ENCODE data around the gene SMAGP.

Gene SMAGP

DNA sequence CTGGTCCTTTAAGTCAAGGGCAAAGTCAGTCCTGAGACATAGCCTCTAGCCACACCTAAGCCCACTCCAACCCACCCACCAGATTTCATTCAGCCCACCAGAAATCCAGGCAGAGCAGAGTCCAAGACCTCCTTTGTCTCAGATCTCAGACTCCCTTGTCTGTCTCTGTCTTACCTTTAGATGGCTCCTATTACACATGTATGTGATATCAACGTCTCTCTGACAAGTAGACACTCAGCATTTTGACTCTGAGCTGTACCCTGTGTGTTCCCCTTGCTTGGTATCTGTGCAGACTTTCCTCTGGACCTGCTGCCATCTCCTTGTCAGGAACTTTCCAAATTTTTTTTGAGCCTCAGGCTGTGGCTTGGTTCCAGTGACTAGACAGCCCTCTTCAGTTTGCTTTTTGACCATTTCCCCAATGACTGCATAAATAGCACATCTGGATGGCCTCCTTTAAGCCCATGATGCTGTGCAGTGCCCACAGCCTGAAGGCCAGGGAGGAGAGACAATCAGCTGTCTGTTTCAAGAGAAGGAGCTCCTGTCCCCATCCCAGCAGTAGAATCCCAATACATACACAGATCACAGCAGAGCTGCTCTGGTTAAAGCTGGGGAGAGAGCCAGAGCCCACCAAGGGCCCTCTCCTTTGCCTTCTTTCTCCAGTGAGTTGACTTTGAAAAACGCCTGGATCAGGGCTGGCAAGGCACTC lies 59.4 kb downstream of the SMAGP start:
- Histone ChIP-seq H3K27ac (ENCODE audit: poor library complexity, severe bottlenecking) (no peak overlapping the region), H3K27me3 (ENCODE audit: insufficient read depth, poor library complexity, severe bottlenecking) (no peaks in the 10 kb centered on the region), H3K4me3 (ENCODE audit: severe bottlenecking) (no peak overlapping the region), H3K9me3 (ENCODE audit: severe bottlenecking) (no peaks in the 10 kb centered on the region), H3K36me3 (ENCODE audit: low read depth) (no peaks in the 10 kb centered on the region), H3K4me1 (ENCODE audit: insufficient read depth, poor library complexity, severe bottlenecking) (no peaks in the 10 kb centered on the region)
- TF ChIP-seq, protein P1, sequence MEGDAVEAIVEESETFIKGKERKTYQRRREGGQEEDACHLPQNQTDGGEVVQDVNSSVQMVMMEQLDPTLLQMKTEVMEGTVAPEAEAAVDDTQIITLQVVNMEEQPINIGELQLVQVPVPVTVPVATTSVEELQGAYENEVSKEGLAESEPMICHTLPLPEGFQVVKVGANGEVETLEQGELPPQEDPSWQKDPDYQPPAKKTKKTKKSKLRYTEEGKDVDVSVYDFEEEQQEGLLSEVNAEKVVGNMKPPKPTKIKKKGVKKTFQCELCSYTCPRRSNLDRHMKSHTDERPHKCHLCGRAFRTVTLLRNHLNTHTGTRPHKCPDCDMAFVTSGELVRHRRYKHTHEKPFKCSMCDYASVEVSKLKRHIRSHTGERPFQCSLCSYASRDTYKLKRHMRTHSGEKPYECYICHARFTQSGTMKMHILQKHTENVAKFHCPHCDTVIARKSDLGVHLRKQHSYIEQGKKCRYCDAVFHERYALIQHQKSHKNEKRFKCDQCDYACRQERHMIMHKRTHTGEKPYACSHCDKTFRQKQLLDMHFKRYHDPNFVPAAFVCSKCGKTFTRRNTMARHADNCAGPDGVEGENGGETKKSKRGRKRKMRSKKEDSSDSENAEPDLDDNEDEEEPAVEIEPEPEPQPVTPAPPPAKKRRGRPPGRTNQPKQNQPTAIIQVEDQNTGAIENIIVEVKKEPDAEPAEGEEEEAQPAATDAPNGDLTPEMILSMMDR (IDR thresholded peaks at IDR 0.05; ENCODE audit: poor library complexity, severe bottlenecking) = no peak
- peak; percentile 27; the same call in 1 of the 3 replicates for ATAC-seq (ENCODE audit: low read depth)
- no peak for DNase-seq (ENCODE audit: low spot score)

DNA sequence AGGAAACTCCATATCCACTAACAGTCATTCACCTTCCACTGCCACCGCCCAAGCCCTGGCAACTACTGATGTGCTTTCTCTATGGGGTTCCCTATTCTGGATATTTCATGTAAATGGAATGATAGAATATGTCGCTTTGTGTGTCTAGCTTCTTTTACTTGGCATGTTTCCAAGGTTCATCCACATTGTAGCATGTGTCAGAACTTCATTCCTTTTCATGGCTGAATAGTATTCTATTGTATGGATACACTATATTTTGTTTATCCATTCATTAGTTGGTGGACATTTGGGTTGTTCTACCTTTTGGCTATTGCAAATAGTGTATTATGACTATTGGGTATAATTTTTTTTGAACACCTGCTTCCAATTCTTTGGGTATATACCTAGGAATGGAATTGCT lies 61.0 kb downstream of the SMAGP start:
- no peaks in the 10 kb centered on the region for H3K4me1 ChIP-seq (ENCODE audit: insufficient read depth, poor library complexity, severe bottlenecking)
- ATAC-seq (ENCODE audit: low read depth) (no peak), DNase-seq (ENCODE audit: low spot score) (no peak)
- H3K27me3 ChIP-seq (ENCODE audit: insufficient read depth, poor library complexity, severe bottlenecking) = no peaks in the 10 kb centered on the region
- TF ChIP-seq, protein P1 (IDR thresholded peaks at IDR 0.05; ENCODE audit: poor library complexity, severe bottlenecking) = no peak
- H3K27ac ChIP-seq (ENCODE audit: poor library complexity, severe bottlenecking) = no peak overlapping the region
- no peaks in the 10 kb centered on the region for H3K36me3 ChIP-seq (ENCODE audit: low read depth)
- no peak overlapping the region for H3K4me3 ChIP-seq (ENCODE audit: severe bottlenecking)
- no peaks in the 10 kb centered on the region for H3K9me3 ChIP-seq (ENCODE audit: severe bottlenecking)

DNA sequence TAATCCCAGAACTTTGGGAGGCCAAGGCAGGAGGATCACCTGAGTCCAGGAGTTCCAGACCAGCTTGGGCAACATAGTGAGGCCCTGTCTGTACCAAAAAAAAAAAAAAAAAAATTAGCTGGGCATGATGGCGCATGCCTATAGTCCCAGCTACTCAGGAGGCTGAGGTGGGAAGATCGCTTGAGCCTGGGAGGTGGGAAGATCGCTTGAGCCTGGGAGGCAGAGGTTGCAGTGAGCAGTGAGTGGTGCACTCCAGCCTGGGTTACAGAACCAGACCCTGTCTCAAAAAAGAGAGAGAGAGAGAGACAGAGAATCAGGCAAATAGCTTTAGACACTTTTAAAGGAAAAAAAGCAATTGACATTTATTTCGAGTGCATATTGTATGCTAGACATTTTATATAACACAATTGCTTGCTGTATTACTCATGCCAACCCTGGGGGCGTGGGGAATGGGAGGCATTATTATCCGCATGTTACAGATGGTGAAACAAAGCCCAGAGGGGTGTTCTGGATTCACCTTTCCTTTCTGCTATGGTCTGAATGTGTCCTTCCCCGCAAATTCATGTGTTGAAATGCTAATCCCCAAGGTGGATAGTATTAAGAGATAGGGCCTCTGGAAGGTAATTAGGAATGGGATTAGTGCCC lies 62.1 kb downstream of the SMAGP start:
- Histone ChIP-seq H3K36me3 (ENCODE audit: low read depth) (no peaks in the 10 kb centered on the region), H3K9me3 (ENCODE audit: severe bottlenecking) (no peaks in the 10 kb centered on the region), H3K4me3 (ENCODE audit: severe bottlenecking) (no peak overlapping the region), H3K27me3 (ENCODE audit: insufficient read depth, poor library complexity, severe bottlenecking) (no peaks in the 10 kb centered on the region), H3K27ac (ENCODE audit: poor library complexity, severe bottlenecking) (no peak overlapping the region), H3K4me1 (ENCODE audit: insufficient read depth, poor library complexity, severe bottlenecking) (no peaks in the 10 kb centered on the region)
- no peak for DNase-seq (ENCODE audit: low spot score)
- TF ChIP-seq, protein P1 (IDR thresholded peaks at IDR 0.05; ENCODE audit: poor library complexity, severe bottlenecking) = no peak
- ATAC-seq (ENCODE audit: low read depth) = no peak

DNA sequence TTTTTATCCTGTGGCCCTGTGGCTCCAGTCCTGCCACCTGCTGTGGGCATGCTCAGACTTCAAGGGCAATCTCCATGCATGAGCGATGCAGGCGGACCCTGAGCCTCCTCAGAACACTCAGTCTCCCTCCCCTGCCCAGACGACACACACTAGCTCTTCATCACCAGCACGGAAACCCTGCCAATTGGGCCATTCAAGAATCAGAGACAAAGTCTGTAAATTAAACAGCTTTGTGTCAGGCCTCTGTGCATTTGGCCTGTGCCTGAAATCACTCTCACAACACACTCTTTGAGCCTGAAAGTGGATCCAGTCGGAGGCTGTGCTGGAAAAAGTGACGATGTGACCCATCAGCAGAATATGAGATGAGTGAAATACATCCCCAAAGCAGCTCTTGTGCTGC lies 64.9 kb downstream of the SMAGP start:
- TF ChIP-seq, protein P1 (IDR thresholded peaks at IDR 0.05; ENCODE audit: poor library complexity, severe bottlenecking) = no peak
- Histone ChIP-seq H3K27me3 (ENCODE audit: insufficient read depth, poor library complexity, severe bottlenecking) (no peaks in the 10 kb centered on the region), H3K4me1 (ENCODE audit: insufficient read depth, poor library complexity, severe bottlenecking) (no peaks in the 10 kb centered on the region), H3K27ac (ENCODE audit: poor library complexity, severe bottlenecking) (no peak overlapping the region), H3K36me3 (ENCODE audit: low read depth) (no peaks in the 10 kb centered on the region), H3K9me3 (ENCODE audit: severe bottlenecking) (no peaks in the 10 kb centered on the region), H3K4me3 (ENCODE audit: severe bottlenecking) (no peak overlapping the region)
- ATAC-seq (ENCODE audit: low read depth) (no peak), DNase-seq (ENCODE audit: low spot score) (no peak)

DNA sequence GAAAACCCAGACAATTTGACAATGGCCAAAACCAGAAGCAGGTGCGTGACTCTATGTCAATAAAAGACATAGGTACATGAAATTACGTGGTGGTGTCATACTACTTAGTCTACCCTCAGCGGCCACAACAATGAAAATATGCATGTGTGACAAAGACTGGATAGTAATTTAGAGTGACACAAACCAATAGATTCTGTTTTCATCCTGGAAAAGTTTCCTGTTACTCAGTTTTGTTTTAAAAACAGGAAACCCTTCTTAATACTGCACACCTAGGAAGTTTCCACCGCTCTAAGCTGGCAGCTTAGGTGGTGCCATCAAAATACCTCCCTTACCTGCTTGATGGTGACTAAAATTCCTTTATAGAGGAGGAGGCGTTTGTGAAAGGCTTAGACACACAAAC lies 67.5 kb downstream of the SMAGP start:
- ATAC-seq (ENCODE audit: low read depth) (no peak), DNase-seq (ENCODE audit: low spot score) (no peak)
- Histone ChIP-seq H3K27ac (ENCODE audit: poor library complexity, severe bottlenecking) (no peak overlapping the region), H3K4me3 (ENCODE audit: severe bottlenecking) (no peak overlapping the region), H3K9me3 (ENCODE audit: severe bottlenecking) (no peaks in the 10 kb centered on the region), H3K27me3 (ENCODE audit: insufficient read depth, poor library complexity, severe bottlenecking) (no peaks in the 10 kb centered on the region), H3K4me1 (ENCODE audit: insufficient read depth, poor library complexity, severe bottlenecking) (no peaks in the 10 kb centered on the region), H3K36me3 (ENCODE audit: low read depth) (no peaks in the 10 kb centered on the region)
- TF ChIP-seq, protein P1 (IDR thresholded peaks at IDR 0.05; ENCODE audit: poor library complexity, severe bottlenecking) = no peak
